GM10248 (cell line): ENCODE measurements around the gene AUP1.

Experiments used
- CTCF ChIA-PET: fragments of 300-600 bp; sonication (Branson Sonifier 250); formaldehyde crosslinking; extraction: SDS; loops from one replicate; lab custom pipeline; 2021; ENCODE audit warnings: antibody characterized with exemption; lab: Yijun Ruan, JAX
- POLR2A ChIA-PET: fragments of 350-650 bp; sonication (Branson Sonifier 250); formaldehyde crosslinking; extraction: SDS; loops from one replicate; lab custom pipeline; 2020; ENCODE audit warnings: antibody characterized with exemption; lab: Yijun Ruan, JAX
- DNase-seq: peaks from one replicate; pipeline ENCODE4 v3.0.0; 2012; ENCODE audit errors: extremely low spot score
- TF ChIP-seq, protein P1 (sequence below): IDR thresholded peaks from 2 replicates; pipeline ENCODE4 v1.5.1; 2012; ENCODE audit warnings: mild to moderate bottlenecking, low read depth; ENCODE audit errors: extremely low read depth, missing control alignments, control extremely low read depth

The AUP1 gene

DNA sequence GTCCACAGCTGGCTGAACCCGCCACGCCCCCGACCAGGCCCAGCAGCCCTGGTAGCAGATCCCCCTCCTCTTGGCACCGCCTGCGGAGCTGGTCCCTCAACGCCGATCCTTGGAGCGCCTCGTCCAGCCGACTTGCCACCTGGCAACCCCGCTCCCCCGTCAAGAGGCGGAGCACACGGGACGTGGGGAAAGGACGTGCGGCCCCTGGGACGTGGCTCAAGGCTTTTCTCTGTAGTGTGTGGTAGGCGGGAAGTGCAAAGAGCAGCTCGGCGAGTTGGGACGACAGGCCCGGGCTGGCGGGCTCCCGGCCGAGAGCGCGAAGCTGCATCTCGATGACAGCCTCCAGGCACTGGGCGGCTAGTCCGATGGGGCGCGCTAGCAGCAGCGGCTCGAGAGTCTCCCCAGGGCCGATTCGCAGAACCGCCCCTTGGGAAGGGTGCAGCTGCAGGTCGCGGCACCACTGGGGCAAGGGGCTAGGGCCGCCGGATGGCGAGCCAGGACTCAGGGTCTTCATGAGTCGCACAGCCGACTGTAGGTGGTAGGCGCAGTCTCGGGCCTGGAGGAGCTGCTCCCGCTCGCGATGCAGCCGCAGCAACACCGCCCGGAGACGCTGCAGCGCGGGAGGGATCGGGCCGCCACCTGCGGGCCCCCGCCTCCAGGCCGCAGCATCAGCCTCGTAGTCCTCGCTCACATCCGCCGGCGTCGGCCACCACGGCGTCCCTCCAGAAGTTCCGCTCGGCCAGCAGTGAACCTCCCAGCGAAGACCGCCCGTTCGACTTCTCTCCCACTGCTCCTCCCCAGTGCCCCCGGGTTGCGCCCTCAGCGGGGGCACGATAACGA lies 47.3 kb downstream of the AUP1 start:
- CTCF ChIA-PET, result interaction anchor here (0.9 to 5.3 kb wide), 34 partner anchors 8 to 147 kb away, joined by 3 to 106 read pairs (median 5); partner anchors contain the start of genes AUP1, HTRA2, INO80B and LBX2
- POLR2A ChIA-PET, result interaction anchor here (0.6 to 1.9 kb wide), 5 partner anchors 10 to 304 kb away, joined by 3 to 4 read pairs (median 4); partner anchors contain the start of genes INO80B and MRPL53
- DNase-seq, result peak; percentile 67
- TF ChIP-seq, protein P1, sequence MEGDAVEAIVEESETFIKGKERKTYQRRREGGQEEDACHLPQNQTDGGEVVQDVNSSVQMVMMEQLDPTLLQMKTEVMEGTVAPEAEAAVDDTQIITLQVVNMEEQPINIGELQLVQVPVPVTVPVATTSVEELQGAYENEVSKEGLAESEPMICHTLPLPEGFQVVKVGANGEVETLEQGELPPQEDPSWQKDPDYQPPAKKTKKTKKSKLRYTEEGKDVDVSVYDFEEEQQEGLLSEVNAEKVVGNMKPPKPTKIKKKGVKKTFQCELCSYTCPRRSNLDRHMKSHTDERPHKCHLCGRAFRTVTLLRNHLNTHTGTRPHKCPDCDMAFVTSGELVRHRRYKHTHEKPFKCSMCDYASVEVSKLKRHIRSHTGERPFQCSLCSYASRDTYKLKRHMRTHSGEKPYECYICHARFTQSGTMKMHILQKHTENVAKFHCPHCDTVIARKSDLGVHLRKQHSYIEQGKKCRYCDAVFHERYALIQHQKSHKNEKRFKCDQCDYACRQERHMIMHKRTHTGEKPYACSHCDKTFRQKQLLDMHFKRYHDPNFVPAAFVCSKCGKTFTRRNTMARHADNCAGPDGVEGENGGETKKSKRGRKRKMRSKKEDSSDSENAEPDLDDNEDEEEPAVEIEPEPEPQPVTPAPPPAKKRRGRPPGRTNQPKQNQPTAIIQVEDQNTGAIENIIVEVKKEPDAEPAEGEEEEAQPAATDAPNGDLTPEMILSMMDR, result no peak

DNA sequence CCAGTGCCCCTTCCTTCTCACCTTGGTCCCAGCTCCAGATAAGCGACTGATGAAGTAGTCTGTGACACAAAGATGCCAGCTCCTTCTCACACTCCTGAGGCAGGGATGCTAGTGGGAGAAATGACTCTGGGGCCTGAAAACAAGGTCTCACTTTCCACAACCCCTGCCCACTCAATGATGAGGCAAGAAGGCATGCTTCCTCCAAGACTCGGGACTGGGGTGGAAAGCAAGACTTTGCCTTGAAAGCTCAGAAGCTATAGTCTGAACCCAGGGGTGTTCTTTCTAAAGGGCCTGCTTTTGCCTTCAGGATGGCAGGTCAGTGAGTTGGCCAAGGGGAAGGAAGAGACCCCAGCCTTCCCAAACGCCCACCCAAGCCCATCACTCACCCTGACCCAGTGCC lies 48.1 kb downstream of the AUP1 start:
- TF ChIP-seq, protein P1, result no peak
- ChIA-PET POLR2A (interaction anchor here (0.6 to 1.2 kb wide), 5 partner anchors 14 to 658 kb away, joined by 3 to 4 read pairs (median 3); no protein-coding TSS in a partner anchor), CTCF (interaction anchor here (0.8 to 5.3 kb wide), 16 partner anchors 8 to 232 kb away, joined by 3 to 106 read pairs (median 8); partner anchors contain the start of genes MOGS, MRPL53, PCGF1 and WBP1)
- no peak for DNase-seq
